ENCODE results near the gene GNB5. TPM values are rescaled to one million over a fixed set of nuclear protein-coding genes. Genes with fewer than 3 reads are reported as not detected.

Gene GNB5
- polyA plus RNA-seq, 4 donors = 14.5 to 18.2 (median 16.7) TPM

- no peak for DNase-seq (ENCODE audit: low read depth in 4 of 4, low spot score in 3 of 4)
Measured at GRCh38 chr15:52208306-52208946, 17.2 kb upstream of the GNB5 start.

GRCh38 chr15:52207191-52207590 lies 16.0 kb upstream of the GNB5 start:
- no peak for DNase-seq (ENCODE audit: low read depth in 4 of 4, low spot score in 3 of 4)

- no peak for DNase-seq (ENCODE audit: low read depth in 4 of 4, low spot score in 3 of 4)
Measured at GRCh38 chr15:52206446-52206845, 15.3 kb upstream of the GNB5 start.

- no peak for DNase-seq (ENCODE audit: low read depth in 4 of 4, low spot score in 3 of 4)
Measured at GRCh38 chr15:52204657-52205056, 13.5 kb upstream of the GNB5 start.

GRCh38 chr15:52200831-52201365 lies 9.7 kb upstream of the GNB5 start:
- no peak for DNase-seq (ENCODE audit: low read depth in 4 of 4, low spot score in 3 of 4)

- DNase-seq (ENCODE audit: low read depth in 4 of 4, low spot score in 3 of 4) = no peak
Measured at GRCh38 chr15:52199271-52199670, 8.1 kb upstream of the GNB5 start.

GRCh38 chr15:52196891-52197290 lies 5.7 kb upstream of the GNB5 start:
- no peak for DNase-seq (ENCODE audit: low read depth in 4 of 4, low spot score in 3 of 4)

- no peak for DNase-seq (ENCODE audit: low read depth in 4 of 4, low spot score in 3 of 4)
Measured at GRCh38 chr15:52193791-52194190, 2.6 kb upstream of the GNB5 start.

GRCh38 chr15:52193321-52193720 lies 2.1 kb upstream of the GNB5 start:
- no peak for DNase-seq (ENCODE audit: low read depth in 4 of 4, low spot score in 3 of 4)

- DNase-seq (ENCODE audit: low read depth in 4 of 4, low spot score in 3 of 4) = no peak
Measured at GRCh38 chr15:52186651-52187486, 4.3 kb downstream of the GNB5 start.

GRCh38 chr15:52185151-52185561 lies 6.0 kb downstream of the GNB5 start:
- DNase-seq (ENCODE audit: low read depth in 4 of 4, low spot score in 3 of 4) = no peak

GRCh38 chr15:52184721-52185120 lies 6.5 kb downstream of the GNB5 start:
- DNase-seq (ENCODE audit: low read depth in 4 of 4, low spot score in 3 of 4) = no peak

GRCh38 chr15:52183562-52184173 lies 7.5 kb downstream of the GNB5 start:
- DNase-seq (ENCODE audit: low read depth in 4 of 4, low spot score in 3 of 4) = peak in 1 of 4 donors; percentile 12

- no peak for DNase-seq (ENCODE audit: low read depth in 4 of 4, low spot score in 3 of 4)
Measured at GRCh38 chr15:52181938-52182780, 9.0 kb downstream of the GNB5 start.

GRCh38 chr15:52180851-52181450 lies 10.2 kb downstream of the GNB5 start:
- no peak for DNase-seq (ENCODE audit: low read depth in 4 of 4, low spot score in 3 of 4)

GRCh38 chr15:52180196-52180835 lies 10.9 kb downstream of the GNB5 start:
- DNase-seq (ENCODE audit: low read depth in 4 of 4, low spot score in 3 of 4) = no peak

- DNase-seq (ENCODE audit: low read depth in 4 of 4, low spot score in 3 of 4) = peak; percentile 64 to 70 (median 66)
Measured at GRCh38 chr15:52179278-52180195, 11.7 kb downstream of the GNB5 start.

GRCh38 chr15:52178765-52179164 lies 12.4 kb downstream of the GNB5 start:
- DNase-seq (ENCODE audit: low read depth in 4 of 4, low spot score in 3 of 4) = peak in 1 of 4 donors; percentile 18

All from right renal pelvis (tissue), 4 donors.